Mesodermal cell (in vitro differentiated cells): ENCODE data around the gene FLAD1.
A peak's percentile ranks its signal among the peaks of the same experiment; 100 is the strongest.

ENCODE experiments used
- H3K27ac ChIP-seq: 2 replicates; pipeline ENCODE4 v1.7.0; 2013; ENCODE audit warnings: mild to moderate bottlenecking, low read depth, low read length, moderate library complexity; ENCODE audit not compliant: severe bottlenecking
- H3K36me3 ChIP-seq: 2 replicates; pipeline ENCODE4 v1.7.1; 2013; ENCODE audit warnings: mild to moderate bottlenecking, low read length, moderate library complexity; ENCODE audit not compliant: control insufficient read depth, insufficient read depth
- H3K4me1 ChIP-seq: one replicate; pipeline ENCODE4 v1.7.1; 2013; ENCODE audit warnings: mild to moderate bottlenecking, low read length; ENCODE audit not compliant: insufficient read depth, control insufficient read depth, poor library complexity, severe bottlenecking
- H3K4me3 ChIP-seq: 2 replicates; pipeline ENCODE4 v1.7.0; 2013; ENCODE audit warnings: low read length, control low read depth, mild to moderate bottlenecking; ENCODE audit not compliant: insufficient read depth, poor library complexity, severe bottlenecking; ENCODE audit errors: extremely low read depth
- H3K9me3 ChIP-seq: 2 replicates; pipeline ENCODE4 v1.7.1; 2013; ENCODE audit warnings: mild to moderate bottlenecking, low read length, moderate library complexity; ENCODE audit not compliant: control insufficient read depth
- WGBS, 2 experiments: methylation state at CpG; one replicate each; pipeline ENCODE4 v1.1.5; 2013; ENCODE audit warnings: missing lambda C conversion rate in 2 of 2; ENCODE audit not compliant: insufficient coverage in 2 of 2; 5-methylcytosine and 5-hydroxymethylcytosine counted together

The FLAD1 gene

GRCh38 chr1:155013632-155014031 lies 30.5 kb downstream of the FLAD1 start:
- Histone ChIP-seq H3K9me3 (no peaks in the 10 kb centered on the region), H3K4me3 (no peak overlapping the region), H3K27ac (no peak overlapping the region), H3K36me3 (peaks cover 31% of the 10 kb centered on the region), H3K4me1 (peaks cover 13% of the 10 kb centered on the region)
- WGBS, 2 experiments, result 83 to 93% methylated on average over 1 to 2 of the region's 8 CpGs

DNA sequence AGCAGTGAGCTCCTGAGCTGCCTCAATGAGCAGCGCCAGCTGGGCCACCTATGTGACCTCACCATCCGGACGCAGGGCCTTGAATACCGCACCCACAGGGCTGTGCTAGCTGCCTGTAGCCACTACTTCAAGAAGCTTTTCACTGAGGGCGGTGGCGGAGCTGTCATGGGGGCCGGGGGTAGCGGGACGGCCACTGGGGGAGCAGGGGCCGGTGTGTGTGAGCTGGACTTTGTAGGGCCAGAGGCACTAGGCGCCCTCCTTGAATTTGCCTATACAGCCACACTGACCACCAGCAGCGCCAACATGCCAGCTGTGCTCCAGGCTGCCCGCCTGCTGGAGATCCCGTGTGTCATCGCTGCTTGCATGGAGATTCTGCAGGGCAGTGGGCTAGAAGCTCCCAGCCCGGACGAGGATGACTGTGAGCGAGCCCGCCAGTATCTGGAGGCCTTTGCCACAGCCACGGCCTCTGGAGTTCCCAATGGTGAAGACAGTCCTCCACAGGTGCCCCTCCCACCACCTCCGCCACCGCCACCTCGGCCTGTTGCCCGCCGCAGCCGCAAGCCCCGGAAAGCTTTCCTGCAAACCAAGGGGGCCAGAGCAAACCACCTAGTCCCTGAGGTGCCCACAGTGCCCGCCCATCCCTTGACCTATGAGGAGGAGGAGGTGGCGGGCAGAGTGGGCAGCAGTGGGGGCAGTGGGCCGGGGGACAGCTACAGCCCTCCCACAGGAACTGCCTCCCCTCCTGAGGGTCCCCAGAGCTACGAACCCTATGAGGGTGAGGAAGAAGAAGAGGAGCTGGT lies 31.8 kb downstream of the FLAD1 start:
- Histone ChIP-seq H3K36me3 (peaks cover 31% of the 10 kb centered on the region), H3K4me1 (peaks cover 21% of the 10 kb centered on the region), H3K4me3 (no peak overlapping the region), H3K27ac (no peak overlapping the region), H3K9me3 (no peaks in the 10 kb centered on the region)
- WGBS, 2 experiments, result 93 to 96% methylated on average over 20 of the region's 31 CpGs

GRCh38 chr1:155015527-155016230 lies 32.5 kb downstream of the FLAD1 start:
- peaks cover 21% of the 10 kb centered on the region for H3K4me1 ChIP-seq
- H3K9me3 ChIP-seq, result no peaks in the 10 kb centered on the region
- peaks cover 31% of the 10 kb centered on the region for H3K36me3 ChIP-seq
- H3K4me3 ChIP-seq, result no peak overlapping the region
- WGBS, 2 experiments, result 93 to 97% methylated on average over 10 to 16 of the region's 16 CpGs
- no peak overlapping the region for H3K27ac ChIP-seq

GRCh38 chr1:155016231-155016831 lies 33.2 kb downstream of the FLAD1 start:
- 96 to 98% methylated on average over 16 to 25 of the region's 26 CpGs for WGBS, 2 experiments
- H3K4me1 ChIP-seq, result peaks cover 21% of the 10 kb centered on the region
- H3K36me3 ChIP-seq, result peaks cover 31% of the 10 kb centered on the region
- no peaks in the 10 kb centered on the region for H3K9me3 ChIP-seq
- H3K4me3 ChIP-seq, result no peak overlapping the region
- H3K27ac ChIP-seq, result no peak overlapping the region

DNA sequence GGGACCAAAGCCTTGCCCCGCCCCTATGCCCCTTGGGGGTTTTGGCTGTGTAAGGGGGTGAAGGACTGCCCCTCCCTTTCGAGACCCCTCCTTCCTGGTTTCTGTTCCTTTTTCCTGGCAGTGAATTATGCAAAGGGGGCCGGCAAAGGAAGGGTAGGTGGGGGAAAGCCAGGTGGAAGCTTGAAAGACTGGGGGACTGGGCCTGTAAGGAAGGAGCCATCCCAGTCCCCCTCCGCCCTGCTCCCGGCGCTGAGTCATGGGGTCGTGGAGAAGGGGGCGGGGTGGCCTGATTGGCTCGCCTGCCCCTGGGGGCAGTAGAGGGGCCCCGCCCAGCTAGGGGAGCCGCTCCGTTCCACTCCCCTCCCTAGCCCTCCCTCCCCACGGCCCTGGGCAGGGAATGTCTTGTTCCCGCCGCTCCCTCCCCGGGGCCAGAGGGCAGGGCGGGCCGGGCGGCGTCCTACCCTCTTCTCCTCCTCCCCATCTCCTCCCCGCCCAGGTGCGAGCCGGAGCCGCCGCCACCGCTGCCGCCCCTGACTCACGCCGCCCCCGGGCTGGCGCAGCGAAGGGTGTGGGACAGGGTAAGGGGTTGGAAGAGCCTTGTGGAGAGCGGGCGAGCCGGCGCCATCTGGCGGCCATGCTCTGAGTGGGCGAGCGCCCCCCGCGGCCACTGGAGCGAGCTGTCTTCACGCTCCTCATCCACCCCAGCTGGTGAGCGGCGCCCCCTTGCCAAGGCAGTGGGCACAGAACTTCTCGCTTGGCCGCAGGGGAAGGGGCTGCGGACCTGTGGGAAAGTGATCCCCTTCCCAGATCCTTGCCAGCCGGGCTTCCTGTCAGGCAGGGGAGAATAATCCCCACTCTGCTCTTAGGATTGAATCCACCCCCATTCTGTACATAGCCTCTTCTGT lies 34.1 kb downstream of the FLAD1 start:
- H3K4me3 ChIP-seq, result peak overlapping the region; percentile 26
- H3K9me3 ChIP-seq, result no peaks in the 10 kb centered on the region
- H3K4me1 ChIP-seq, result peaks cover 18% of the 10 kb centered on the region
- WGBS, 2 experiments, result 0 to 3% methylated on average over 15 to 19 of the region's 49 CpGs
- peaks cover 31% of the 10 kb centered on the region for H3K36me3 ChIP-seq
- peak overlapping the region; percentile 81 for H3K27ac ChIP-seq

DNA sequence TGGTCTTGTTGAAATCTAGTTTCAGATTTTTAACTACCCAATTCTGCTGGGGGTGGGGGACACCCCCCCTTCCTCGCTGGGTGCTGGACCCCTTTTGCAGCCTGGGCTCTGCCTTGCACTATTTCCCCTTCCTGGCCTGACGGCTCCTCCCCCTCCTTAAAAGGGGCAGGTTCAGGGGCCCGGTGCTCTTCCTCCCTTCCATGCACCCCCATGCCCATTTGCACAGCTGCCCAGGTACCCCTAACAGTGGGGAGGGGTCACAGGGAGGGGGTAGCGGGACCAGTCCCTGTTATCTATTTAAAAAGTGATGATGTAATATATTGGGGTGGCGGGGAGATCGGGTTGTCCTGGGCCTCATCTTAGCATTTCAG lies 34.8 kb downstream of the FLAD1 start:
- H3K27ac ChIP-seq, result no peak overlapping the region
- WGBS, 2 experiments, result 83 to 94% methylated on average over 2 to 3 of the region's 6 CpGs
- peaks cover 18% of the 10 kb centered on the region for H3K4me1 ChIP-seq
- H3K9me3 ChIP-seq, result no peaks in the 10 kb centered on the region
- no peak overlapping the region for H3K4me3 ChIP-seq
- peaks cover 31% of the 10 kb centered on the region for H3K36me3 ChIP-seq

- WGBS, 2 experiments, result 84 to 89% methylated on average over 3 to 4 of the region's 8 CpGs
- Histone ChIP-seq H3K9me3 (no peaks in the 10 kb centered on the region), H3K4me1 (peaks cover 15% of the 10 kb centered on the region), H3K4me3 (no peak overlapping the region), H3K36me3 (peaks cover 30% of the 10 kb centered on the region), H3K27ac (no peak overlapping the region)
These were observed 35.6 kb downstream of the FLAD1 start for GRCh38 chr1:155018617-155019348.

GRCh38 chr1:155019377-155020245 lies 36.5 kb downstream of the FLAD1 start:
- Histone ChIP-seq H3K4me1 (peaks cover 15% of the 10 kb centered on the region), H3K36me3 (peaks cover 23% of the 10 kb centered on the region), H3K27ac (no peak overlapping the region), H3K4me3 (no peak overlapping the region), H3K9me3 (no peaks in the 10 kb centered on the region)
- WGBS, 2 experiments, result 85 to 90% methylated on average over 11 of the region's 11 CpGs

DNA sequence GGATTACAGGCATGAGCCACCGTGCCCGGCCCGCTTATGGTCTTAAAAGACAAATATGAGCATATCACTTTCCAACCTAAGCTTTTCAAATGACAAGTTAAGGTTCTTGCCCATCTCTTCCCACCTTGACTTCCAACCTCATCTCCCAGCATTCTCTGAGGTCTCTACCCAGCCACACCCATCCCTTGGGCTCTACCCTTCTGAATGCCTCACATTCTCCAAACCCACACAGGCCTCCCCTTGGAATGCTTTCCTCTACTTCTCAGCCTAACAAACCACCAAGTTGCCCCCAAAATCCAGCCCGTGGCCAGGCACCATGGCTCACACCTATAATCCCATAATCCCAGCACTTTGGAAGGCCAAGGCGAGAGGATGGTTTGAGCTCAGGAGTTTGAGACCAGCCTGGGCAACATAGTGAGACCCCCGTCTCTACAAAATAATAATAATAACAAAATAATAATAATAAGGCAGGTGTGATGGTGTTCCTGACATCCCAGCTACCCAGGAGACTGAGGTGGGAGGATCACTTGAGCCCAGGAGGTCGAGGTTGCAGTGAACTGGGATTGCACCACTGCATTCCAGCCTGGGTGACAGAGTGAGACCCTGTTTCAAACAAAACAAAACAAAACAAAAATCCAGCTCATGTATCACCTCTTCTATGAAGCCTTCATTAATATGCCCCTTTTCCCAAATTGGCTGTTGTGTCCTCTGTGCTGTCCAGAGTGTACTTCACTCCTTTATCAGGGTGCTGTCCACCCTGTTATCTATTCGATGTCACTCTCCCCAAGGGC lies 39.2 kb downstream of the FLAD1 start:
- 85 to 91% methylated on average over 5 to 6 of the region's 8 CpGs for WGBS, 2 experiments
- Histone ChIP-seq H3K27ac (no peak overlapping the region), H3K9me3 (no peaks in the 10 kb centered on the region), H3K4me1 (peaks cover 8% of the 10 kb centered on the region), H3K36me3 (no peaks in the 10 kb centered on the region), H3K4me3 (no peak overlapping the region)
